HG02763 (cell line): ENCODE results near the gene OSBPL9.
"Not testable (repeated sequence)": the region's sequence is repeated elsewhere in the genome, so short reads cannot be mapped to it uniquely, and the experiment has no call there.

ENCODE experiments used
- ATAC-seq: cut with Tn5 transposase; IDR thresholded peaks from one replicate; pipeline ENCODE4 v1.9.1; 2021; ENCODE audit warnings: mild to moderate bottlenecking, moderate library complexity; ENCODE audit not compliant: unreplicated experiment

Gene OSBPL9

DNA sequence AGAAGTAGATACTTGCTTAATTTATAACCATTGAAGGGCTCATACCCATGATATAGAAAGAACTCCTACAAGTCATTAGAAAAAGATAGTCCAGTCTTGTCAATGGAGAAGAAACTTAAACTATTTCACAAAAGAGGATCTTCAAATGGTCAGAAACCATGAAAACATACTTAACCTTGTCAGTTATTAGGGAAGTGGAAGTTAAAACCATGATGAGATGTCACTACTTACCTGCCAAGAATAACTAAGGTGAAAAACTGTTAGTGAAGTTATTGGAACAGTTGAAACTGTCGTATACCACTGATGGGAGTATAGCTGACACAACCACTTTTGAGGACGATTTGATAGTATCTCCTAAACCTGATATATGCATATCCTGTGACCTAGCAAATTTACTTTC lies 46.8 kb downstream of the OSBPL9 start:
- ATAC-seq, result no peak

DNA sequence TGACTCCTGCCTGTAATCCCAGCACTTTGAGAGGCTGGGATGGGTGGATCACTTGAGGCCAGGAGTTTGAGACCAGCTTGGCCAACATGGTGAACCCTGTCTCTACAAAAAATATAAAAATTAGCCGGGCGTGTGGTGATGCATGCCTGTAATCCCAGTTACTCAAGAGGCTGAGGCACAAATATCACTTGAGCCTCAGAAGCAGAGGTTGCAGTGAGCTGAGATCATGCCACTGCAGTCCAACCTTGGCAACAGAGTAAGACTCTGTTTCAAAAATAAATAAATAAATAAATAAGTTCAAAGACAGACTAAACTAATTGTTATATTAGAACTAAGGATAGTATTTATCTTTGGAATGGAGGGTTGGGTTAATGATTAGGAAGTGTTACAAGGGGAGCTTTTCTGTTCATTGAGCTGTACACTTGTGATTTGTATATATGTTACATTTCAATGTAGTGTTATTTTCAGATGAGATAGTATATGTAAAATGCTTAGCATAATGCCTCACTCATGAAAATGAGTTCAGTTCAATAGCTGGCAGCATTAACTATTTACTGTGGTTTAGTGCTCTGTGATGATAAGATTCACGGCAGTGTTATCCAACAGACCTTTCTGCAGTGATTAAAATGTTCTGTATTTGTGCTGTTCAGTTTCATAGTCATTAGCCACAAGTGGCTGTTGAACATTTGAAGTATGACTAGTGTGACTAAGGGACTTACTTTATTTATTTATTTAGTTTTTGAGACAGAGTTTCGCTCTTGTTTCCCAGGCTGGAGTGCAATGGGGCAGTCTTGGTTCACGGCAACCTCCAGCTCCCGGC lies 47.7 kb downstream of the OSBPL9 start:
- ATAC-seq, result no peak

DNA sequence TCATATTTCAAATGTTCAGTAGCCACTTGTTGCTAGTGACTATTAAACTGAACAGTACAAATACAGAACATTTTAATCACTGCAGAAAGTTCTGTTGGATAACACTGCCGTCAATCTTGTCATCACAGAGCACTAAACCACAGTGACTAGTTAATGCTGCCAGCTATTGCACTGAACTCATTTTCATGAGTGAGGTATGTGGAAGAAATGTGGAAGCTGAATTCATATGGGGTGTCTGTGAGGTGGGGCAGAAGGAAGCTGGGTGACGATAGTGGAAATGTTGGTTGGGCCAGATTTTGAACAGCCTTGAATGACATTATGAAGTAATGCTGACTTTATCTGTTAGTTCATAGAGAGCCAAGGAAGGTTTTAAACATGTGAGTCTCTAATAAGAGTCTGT lies 49.6 kb downstream of the OSBPL9 start:
- no peak for ATAC-seq

DNA sequence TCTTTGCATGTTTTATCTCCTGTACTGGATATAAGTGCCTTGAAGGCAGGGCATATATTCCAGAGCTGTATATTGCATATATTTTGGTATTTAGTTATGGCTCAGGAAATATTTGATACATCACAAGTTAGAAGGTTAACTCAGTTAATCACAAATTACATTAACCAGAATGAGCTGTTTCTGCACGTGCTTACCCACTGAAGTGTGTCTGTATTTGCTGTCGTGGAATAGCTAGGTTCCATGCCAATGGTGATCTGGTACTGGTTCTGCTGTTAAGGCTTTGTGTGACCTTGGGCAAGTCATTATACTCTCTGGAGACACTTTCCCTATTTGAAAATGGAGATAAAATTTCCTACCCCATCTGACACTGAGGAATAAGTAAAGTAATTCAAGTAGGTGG lies 50.7 kb downstream of the OSBPL9 start:
- ATAC-seq, result no peak

DNA sequence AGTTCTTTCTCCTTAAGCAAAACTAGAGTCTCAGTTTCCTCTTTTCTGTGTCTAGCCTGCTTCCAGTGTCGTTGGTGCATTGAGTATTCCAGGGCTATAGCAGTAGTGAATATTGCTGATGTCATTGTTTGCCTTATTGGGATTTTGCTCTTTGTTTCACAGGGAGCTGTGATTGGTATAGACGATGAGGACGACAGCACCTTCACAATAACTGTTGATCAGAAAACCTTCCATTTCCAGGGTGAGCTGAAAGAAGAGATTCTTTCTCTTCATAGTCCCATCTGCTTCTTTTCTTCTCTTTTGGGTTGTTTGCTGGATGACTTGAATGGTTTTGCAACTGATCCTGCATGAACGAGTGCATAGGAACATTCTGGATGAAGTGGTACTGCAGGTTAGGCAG lies 52.4 kb downstream of the OSBPL9 start:
- no peak for ATAC-seq

DNA sequence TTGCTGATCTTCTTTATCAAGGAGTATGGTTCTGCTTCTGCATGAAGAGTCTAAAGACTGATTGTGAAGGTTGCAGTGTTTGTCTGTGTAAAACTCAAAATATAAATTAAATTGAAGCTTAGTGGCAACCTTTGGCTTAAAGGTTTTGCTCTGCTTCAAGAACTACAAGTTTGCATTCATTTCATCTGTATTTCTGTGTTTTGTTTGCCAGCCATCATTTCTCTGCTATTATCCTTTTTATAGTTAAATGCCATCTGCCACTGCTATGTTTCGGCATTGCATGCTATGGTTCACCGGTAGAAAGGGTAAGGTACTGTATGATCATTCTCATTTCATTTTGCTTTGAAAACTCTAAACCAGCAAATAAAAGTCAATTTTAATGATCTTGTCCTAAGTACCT lies 52.9 kb downstream of the OSBPL9 start:
- no peak for ATAC-seq

DNA sequence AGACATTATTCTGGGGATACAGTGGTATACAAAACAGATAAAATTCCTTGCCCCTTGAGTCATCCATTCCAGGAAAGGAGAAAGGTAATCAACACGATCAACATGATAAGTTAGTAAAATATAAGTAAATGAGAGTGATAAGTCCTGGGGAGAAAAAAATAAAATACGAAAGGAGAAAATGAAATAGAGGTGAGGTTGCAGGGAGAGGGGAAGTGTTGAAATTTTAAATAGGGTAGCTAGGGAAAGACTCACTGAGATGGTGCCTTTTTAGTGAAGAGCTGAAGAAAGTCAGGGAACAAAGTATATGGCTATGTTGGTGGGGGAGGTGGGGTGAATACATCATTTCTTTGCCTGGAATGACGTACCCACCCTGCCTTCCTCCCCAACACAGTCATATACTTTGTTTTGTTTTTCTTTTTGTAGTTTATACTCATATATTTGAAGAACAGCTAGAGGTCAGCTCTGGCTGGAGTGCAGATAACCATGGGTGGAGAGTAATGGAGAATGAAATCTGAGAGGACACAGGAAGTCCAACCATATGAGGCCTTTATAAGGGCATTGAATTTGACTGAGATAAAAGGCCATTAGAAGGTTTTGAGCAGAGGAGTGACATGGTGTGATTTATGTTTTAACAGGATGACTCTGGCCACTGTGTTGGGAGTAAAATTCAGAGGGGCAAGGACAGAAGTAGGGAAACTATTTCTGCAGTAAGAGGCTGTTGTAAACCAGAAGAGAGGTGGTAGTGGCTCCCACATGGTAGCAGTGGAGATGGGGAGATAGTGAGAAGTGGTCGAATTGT lies 54.8 kb downstream of the OSBPL9 start:
- ATAC-seq, result no peak

DNA sequence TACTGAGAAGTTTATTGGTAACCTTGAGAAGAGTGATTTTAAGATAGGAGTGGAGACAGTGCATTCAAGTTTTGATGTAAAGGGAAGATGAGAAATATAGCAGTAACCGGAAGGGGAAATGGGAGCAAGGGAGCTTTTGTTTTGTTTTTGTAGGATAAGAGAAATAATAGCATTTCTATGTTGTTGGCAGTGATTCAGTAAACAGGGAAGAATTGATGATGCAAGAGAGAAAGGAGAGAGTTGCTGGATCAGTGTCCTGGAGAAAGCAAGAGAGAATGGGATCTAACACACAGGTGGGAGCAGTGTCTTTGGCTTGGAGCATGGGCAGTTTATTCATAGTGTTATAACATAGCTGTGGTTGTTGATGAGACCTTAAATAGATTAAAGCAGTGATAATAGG lies 56.4 kb downstream of the OSBPL9 start:
- ATAC-seq, result no peak

DNA sequence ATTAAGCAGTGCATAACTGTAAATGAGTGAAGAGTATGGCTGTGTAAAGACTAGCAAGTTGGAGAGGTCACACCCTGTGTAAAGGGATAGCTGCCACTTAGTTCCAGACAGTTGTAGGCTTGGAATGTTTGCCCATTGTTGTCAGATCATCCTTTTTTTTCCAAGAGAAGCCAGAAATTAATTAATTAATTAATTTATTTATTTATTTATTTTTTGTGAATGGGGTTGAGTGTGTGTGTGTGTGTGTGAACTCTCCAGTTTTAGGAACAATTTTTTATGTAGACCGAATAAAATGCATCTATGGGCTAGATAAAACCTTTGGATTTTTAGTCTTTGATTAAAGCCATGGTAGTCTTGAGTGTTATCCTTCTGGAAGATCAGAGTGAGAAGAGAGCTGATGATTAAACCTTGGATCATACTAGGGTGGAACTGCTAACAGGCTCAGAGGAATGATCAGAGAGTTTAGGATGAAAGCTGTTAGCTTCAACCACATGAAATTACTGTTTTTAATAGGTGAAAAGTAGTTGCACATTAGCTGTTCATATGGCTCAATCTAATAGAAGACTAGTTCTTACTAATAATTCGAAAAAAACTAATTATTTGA lies 58.4 kb downstream of the OSBPL9 start:
- no peak for ATAC-seq

DNA sequence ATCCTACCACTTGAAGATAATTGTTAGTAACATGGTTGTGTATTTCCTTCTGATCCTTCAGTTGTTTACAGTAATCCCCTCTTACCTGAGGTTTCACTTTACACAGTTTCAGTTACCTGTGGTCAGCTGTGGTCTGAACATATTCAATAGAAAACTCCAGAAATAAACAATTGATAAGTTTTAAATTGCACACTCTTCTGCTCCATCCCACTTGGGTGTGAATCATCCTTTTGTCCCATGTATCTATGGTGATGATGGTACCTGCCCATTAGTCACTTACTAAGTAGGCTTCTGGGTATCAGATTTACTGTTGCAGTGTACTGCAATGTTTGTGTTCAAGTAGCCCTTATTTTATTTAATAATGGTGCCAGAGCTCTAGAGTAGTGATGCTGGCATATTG lies 62.5 kb downstream of the OSBPL9 start:
- no peak for ATAC-seq

DNA sequence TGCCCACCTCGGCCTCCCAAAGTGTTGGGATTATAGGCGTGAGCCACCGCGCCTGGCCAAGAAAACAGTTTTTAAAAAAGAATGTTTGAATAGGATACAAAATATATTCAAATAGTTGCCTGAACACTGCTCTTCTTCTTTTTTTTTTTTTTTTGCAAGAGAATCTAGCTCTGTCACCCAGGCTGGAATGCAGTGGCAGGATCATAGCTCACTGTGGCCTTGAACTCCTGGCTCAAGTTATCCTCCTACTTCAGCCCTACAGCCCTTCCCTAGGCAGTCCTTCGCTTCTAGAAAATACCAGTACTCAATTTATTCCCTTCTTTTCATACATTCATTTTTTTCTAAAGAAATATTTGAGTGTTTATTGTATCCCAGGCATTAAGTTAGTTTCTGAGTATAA lies 67.9 kb downstream of the OSBPL9 start:
- no peak for ATAC-seq

DNA sequence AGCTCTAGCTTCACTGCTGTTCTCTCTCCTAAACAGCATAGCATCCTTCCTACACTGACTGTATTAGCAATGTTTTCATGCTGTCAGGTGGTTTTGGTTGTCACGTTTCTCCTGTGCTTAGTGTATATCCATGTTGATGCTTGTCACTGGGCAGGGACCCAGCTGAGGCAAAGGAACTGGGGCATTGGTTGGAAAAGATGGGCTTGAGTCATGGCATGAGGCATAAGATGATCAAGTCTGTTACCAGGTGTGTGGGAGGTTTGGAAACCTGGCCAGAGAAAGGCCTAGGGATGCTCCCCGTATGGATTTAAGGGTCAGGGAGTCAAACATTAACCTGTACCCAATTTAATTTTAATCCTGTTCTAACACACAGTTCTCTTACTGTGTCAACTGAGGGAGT lies 69.6 kb downstream of the OSBPL9 start:
- ATAC-seq, result no peak

DNA sequence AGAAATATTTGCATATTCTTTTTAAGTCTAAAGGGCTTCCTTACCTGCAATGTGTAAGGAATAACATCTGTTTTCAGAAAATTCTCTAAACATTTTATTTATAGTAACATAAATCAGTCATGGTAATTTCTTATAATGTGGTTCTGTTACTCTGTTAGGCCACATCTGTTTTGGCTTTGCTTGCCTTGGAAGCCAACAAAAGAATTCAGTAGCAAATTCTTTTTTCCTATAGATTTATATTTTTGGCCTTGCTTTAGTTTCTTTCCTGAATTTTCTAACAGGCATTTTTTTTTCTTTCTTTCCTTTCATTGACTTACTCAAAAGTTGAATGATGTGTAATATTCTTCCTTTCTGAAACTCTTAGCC lies 72.2 kb downstream of the OSBPL9 start:
- ATAC-seq, result no peak

DNA sequence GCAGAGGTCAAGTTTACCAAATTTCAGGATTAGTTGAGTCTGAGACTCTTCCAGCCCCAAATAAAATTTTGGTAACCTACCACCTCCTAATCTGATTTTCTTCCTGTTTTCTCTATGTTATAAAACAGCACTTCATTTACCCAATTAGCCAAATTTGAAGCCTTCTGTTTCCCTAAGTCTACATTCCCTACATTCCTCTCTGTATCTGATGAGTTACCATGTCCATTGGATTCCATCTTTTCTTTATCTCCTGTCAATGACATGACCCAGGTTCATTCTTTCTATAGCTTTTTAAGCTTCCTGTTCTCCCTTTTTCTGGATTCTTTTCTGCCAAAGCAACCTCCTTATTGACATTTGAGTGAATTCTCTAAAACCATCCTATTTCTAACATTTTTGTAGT lies 72.8 kb downstream of the OSBPL9 start:
- ATAC-seq, result no peak

DNA sequence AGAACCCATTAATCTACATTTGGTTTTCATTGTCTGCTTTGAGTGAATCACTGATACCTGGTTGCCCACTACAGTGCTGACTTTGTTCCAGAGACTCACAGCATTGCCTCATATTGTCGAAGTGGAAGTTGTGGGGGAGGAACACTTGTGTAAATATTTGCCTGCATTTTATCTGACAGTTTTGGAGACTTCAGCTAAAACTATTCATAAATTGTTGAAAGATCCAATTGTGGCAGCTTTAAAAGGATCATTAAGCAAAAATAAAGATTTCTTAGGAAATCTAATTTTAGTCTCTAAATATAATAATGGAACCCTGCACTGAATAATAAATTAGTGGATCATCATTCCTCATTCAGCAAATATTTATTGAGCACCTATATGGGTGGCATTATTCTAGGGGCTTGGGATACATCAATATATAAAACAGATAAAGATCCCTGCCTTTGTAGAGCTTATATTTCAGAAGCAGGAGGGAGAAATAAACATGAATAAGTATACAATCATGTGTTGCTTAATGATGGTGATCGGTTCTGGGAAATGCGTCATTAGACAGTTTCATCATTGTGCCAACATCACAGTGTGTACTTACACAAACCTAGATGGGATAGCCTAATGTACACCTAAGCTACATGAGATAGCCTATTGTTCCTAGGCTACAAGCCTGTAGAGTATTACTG lies 73.5 kb downstream of the OSBPL9 start:
- ATAC-seq, result no peak

DNA sequence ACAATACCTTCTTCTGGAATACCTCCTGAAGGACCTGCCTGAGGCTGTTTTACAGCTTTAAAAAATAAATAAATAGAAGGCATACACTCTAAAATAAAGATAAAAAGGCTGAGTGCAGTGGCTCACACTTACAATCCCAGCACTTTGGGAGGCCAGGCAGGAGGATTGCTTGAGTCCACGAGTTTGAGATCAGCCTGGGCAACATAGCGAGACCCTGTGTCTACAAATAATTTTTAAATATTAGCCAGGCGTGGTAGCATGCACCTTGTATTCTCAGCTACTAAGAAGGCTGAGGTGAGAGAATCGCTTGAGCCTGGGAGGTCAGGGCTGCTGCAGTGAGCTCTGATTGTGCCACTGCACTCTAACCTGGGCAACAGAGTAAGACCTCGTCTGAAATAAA lies 75.0 kb downstream of the OSBPL9 start:
- no peak for ATAC-seq

DNA sequence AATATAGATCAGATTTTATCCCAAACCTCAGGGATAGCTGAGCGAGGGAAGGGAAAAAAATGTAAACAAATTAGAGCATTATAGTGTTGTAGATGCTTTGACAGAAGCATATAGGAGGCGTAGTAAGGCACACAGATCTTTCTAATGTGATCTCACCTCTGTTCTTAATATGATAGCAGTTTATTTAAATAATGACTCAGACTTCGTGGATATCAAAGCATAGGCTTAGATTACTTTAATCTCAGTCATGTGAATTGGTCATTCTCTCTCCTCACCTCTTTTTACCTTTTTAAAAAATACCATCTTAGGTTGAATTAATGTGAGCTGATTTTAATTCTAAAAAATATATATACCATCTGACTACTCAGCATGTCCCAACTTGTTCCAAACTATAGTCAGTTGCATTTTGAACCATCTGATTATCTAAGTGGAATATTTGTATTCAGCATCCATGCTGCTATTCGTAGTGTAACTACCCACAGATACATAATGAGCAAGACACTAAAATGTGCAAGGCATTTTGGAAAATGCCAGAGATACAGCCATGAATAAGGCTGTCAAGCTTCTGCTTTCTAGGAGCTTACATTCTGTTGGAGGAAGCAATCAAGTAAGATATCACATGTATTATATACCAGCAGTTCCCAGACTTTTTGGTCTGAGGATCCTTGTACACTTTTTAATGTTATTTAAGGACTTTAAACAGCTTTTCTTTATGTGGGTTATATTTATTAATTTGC lies 76.7 kb downstream of the OSBPL9 start:
- no peak for ATAC-seq

DNA sequence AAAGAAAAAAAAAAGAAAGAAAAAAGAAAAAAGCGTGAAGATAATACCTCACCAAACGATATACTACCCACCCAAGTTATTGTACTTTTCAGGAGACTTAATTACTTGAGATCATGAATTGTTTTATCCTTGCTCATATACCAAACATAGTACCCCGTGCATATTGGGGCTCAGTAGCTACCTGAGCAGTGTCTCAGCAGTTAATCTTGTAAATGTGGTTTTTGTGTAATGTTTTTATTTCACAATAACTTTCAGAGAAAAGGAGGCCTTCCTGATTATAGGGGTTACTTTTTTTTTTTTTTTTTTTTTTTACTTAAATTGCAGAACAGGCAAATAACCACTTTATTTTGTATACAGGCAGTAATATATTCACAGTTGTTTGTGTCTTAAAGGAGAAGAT lies 80.3 kb downstream of the OSBPL9 start:
- no peak for ATAC-seq

DNA sequence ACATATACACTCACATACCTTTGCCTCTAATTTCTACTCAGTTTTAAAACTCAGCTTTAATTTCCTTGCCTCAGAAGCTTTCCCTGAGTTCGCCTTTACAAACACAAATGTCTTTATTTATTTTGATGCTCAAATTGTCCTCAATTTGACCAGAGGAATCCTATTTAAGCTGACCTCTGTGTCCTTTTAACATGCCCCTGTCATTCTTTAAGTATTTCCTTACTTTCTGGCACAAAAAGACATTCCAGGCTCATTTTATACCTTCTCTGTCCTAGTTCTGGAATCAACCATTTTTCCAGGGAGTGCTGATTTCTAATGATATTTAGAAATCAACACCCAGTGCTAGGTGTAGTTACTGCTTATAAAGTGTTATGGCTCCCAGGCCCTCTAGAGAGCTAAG lies 82.5 kb downstream of the OSBPL9 start:
- ATAC-seq, result no peak

DNA sequence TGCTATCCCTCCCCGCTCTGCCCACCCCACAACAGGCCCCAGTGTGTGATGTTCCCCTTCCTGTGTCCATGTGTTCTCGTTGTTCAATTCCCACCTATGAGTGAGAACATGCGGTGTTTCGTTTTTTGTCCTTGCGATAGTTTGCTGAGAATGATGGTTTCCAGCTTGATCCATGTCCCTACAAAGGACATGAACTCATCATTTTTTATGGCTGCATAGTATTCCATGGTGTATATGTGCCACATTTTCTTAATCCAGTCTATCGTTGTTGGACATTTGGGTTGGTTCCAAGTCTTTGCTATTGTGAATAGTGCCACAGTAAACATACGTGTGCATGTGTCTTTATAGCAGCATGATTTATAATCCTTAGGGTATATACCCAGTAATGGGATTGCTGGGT lies 84.9 kb downstream of the OSBPL9 start:
- not testable (repeated sequence) for ATAC-seq

DNA sequence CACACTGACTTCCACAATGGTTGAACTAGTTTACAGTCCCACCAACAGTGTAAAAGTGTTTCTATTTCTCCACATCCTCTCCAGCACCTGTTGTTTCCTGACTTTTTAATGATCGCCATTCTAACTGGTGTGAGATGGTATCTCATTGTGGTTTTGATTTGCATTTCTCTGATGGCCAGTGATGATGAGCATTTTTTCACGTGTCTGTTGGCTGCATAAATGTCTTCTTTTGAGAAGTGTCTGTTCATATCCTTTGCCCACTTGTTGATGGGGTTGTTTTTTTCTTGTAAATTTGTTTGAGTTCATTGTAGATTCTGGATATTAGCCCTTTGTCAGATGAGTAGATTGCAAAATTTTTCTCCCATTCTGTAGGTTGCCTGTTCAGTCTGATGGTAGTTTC lies 85.3 kb downstream of the OSBPL9 start:
- ATAC-seq, result not testable (repeated sequence)
